Activated CD8-positive, alpha-beta memory T cell treated with anti-CD3 and anti-CD28 coated beads, Interleukin-2, amount 50 U/mL, for 4 hours (primary cell): Measurements from ENCODE around the gene OR10C1.
"Not testable (repeated sequence)": the region's sequence is repeated elsewhere in the genome, so short reads cannot be mapped to it uniquely, and the experiment has no call there.

Source experiments
- DNase-seq: peaks from one replicate; pipeline ENCODE4 v3.0.0-alpha.2; 2020

OR10C1 gene

GRCh38 chr6:29439006-29439405 is at the start of gene OR10C1:
OR10C1 (plus strand) TSS chr6:29439306; CDS start chr6:29440016, 710 bp downstream.
- DNase-seq, result no peak

- no peak for DNase-seq
These were observed 43.8 kb upstream of the OR10C1 start, which contains the start of gene OR12D2 for GRCh38 chr6:29395331-29395730. OR12D2 (plus strand) TSS chr6:29395631; CDS start chr6:29396700, 1,069 bp downstream.

GRCh38 chr6:29399525-29399924 is 39.6 kb upstream of the OR10C1 start:
- no peak for DNase-seq

- no peak for DNase-seq
These were observed 35.3 kb upstream of the OR10C1 start for GRCh38 chr6:29403801-29404200.

- DNase-seq, result no peak
These were observed 24.5 kb upstream of the OR10C1 start, which contains the start of gene OR12D1 for GRCh38 chr6:29414588-29414987. OR12D1 (plus strand) TSS chr6:29414928.

- DNase-seq, result no peak
These were observed 19.6 kb upstream of the OR10C1 start for GRCh38 chr6:29419516-29419915.

- DNase-seq, result no peak
These were observed 14.9 kb upstream of the OR10C1 start for GRCh38 chr6:29424168-29424567.

GRCh38 chr6:29424575-29424974 is 14.5 kb upstream of the OR10C1 start:
- no peak for DNase-seq

GRCh38 chr6:29425075-29425474 is 14.0 kb upstream of the OR10C1 start:
- no peak for DNase-seq

- no peak for DNase-seq
These were observed 12.5 kb upstream of the OR10C1 start for GRCh38 chr6:29426654-29427053.

GRCh38 chr6:29436730-29437129 is 2.4 kb upstream of the OR10C1 start:
- not testable (repeated sequence) for DNase-seq

- no peak for DNase-seq
These were observed 3.6 kb downstream of the OR10C1 start for GRCh38 chr6:29442719-29443118.

GRCh38 chr6:29444031-29444430 is 4.9 kb downstream of the OR10C1 start:
- not testable (repeated sequence) for DNase-seq

GRCh38 chr6:29447670-29448069 is 8.6 kb downstream of the OR10C1 start:
- DNase-seq, result no peak

GRCh38 chr6:29451471-29452193 is 12.5 kb downstream of the OR10C1 start:
- DNase-seq, result no peak

- DNase-seq, result no peak
These were observed 17.9 kb downstream of the OR10C1 start, which contains the start of the genes OR11A1 and OR2H1 for GRCh38 chr6:29456971-29457370. OR11A1 (minus strand) TSS chr6:29457071; CDS start chr6:29427641, 29,430 bp downstream. OR2H1 (plus strand) TSS chr6:29457155; CDS start chr6:29461770, 4,615 bp downstream.

- DNase-seq, result no peak
These were observed 22.1 kb downstream of the OR10C1 start for GRCh38 chr6:29461021-29461814.

- DNase-seq, result no peak
These were observed 22.9 kb downstream of the OR10C1 start for GRCh38 chr6:29462022-29462421.

- DNase-seq, result no peak
These were observed 26.2 kb downstream of the OR10C1 start for GRCh38 chr6:29465279-29465678.

GRCh38 chr6:29465801-29466200 is 26.7 kb downstream of the OR10C1 start:
- DNase-seq, result no peak

- no peak for DNase-seq
These were observed 27.1 kb downstream of the OR10C1 start for GRCh38 chr6:29466241-29466640.

- no peak for DNase-seq
These were observed 35.9 kb downstream of the OR10C1 start for GRCh38 chr6:29474996-29475395.

GRCh38 chr6:29477923-29478450 is 38.9 kb downstream of the OR10C1 start:
- DNase-seq, result no peak

- no peak for DNase-seq
These were observed 39.6 kb downstream of the OR10C1 start for GRCh38 chr6:29478740-29479139.
